Stimulated activated CD4-positive, alpha-beta T cell treated with anti-CD3 and anti-CD28 coated beads, Interleukin-4, amount 100 ng/mL, for 24 hours (primary cell): ENCODE measurements around the gene SLC4A1.

Experiments used
- DNase-seq: peaks from one replicate; pipeline ENCODE4 v3.0.0-alpha.2; 2020

SLC4A1 gene

GRCh38 chr17:44219616-44220212, 48.2 kb downstream of the SLC4A1 start, which contains the start of gene UBTF:
Gene UBTF (minus strand): TSS chr17:44219675. CDS start chr17:44218229, 1,446 bp downstream.
- peak; percentile 68 for DNase-seq

DNA sequence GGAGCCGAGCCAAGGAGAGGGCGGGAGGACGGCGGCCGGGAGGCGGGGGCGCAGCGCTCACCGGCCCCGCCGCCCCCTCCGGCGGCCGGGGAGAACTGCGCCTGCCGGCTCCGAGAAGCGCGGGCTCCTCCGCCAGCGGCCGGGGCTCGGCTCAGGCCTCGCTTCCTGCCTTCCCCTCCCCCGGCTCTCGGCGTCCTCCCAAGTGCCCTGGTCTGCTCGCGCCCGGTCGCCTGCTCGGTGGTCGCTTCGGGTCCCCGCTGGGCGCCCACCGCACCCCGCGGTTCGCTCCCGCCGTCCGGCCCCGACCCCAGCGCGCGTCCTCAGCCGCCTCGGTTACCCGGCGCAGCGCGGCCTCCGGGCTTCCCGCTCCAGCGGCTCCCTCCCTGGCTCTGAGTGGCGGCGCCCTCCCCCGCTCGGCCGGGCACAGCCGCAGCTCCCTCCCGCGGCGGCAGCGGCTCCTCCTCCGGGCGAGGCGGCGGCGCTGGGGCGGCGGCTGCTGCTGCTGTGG, 48.8 kb downstream of the SLC4A1 start:
- peak; percentile 68 for DNase-seq

GRCh38 chr17:44218344-44219107, 49.4 kb downstream of the SLC4A1 start:
- DNase-seq: peak; percentile 83

DNA sequence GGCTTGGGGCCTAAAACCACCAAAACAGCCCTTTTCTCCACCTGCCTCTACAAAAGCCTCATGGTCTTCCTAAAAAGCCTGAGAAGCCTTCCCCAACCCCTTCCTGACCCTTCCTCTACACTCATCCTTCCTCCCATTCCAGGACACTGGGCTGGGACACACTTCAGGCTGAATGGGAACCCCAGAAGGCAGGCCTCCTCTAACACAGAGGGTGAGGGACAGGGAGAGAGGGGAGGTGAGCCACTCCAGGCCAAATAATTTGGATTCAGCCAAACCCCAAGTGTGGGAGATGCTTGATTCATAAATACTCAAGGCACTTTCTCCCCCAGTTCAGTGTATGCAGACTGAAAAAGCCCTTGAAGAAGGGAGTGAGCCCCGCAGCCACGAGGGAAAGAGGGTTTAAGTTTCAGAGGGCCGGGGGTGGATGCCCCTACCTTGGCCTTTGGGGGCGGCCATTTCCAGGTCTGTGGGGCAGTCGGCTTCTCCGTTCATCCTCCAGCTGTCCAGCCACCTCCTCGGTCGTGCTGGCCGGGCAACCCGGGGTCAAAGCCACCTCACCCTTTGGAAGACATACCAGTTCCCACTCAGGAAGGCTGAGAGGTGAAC, 50.1 kb downstream of the SLC4A1 start:
- no peak for DNase-seq

- no peak for DNase-seq
Measured at GRCh38 chr17:44216694-44217093, 51.2 kb downstream of the SLC4A1 start.

GRCh38 chr17:44216173-44216572, 51.8 kb downstream of the SLC4A1 start:
- DNase-seq: no peak

- DNase-seq: no peak
Measured at GRCh38 chr17:44214896-44215295, 53.0 kb downstream of the SLC4A1 start.

GRCh38 chr17:44214230-44214494, 53.8 kb downstream of the SLC4A1 start:
- DNase-seq: no peak

GRCh38 chr17:44213403-44214229, 54.3 kb downstream of the SLC4A1 start:
- no peak for DNase-seq

- no peak for DNase-seq
Measured at GRCh38 chr17:44212507-44213402, 55.2 kb downstream of the SLC4A1 start.

DNA sequence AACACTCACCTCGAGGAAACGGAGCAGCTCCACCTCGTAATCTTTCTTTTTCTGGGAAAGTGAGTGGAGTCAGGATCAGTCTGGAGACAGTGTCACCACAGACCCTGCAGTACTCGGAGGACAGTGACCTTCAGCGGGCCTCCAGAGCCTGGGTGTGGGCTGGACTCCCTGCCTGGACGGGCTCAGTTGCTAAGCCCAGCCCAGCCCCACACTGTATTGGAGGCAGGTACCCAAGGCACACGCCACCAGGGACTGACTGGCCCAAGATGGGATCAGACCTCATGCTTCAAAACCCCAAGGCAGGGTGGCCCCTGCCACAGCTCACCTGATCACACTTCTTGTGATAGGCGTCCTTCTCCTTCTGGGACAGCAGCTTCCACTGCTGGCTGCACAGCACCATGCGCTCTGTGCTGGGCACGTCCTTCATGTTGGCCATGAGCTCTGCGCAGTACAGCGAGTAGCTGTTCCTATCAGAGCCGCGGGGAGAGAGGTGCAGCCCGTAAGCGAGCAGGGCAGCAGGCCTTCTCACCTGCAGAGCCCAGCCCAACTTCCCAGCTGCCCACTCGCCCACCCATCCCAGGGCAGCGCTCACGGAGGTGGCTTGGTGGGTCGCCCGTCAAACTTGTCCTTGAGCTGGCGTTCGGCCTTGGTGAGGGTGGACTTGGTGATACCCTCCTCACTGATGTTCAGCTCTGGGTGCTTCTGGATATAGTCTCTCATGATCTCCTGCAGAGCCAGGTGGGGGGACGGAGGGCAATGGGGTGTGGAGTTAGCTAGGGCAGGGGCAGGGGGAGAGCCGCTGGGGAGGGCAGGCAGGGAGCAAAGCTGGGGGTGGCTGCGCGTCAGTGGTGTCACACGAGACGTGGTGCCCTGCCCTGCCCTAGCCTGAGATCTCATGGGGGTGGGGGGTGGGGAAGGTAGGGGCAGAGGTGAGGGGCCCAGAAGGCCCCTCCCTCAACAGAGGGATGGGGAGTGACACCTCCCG, 56.4 kb downstream of the SLC4A1 start:
- no peak for DNase-seq

DNA sequence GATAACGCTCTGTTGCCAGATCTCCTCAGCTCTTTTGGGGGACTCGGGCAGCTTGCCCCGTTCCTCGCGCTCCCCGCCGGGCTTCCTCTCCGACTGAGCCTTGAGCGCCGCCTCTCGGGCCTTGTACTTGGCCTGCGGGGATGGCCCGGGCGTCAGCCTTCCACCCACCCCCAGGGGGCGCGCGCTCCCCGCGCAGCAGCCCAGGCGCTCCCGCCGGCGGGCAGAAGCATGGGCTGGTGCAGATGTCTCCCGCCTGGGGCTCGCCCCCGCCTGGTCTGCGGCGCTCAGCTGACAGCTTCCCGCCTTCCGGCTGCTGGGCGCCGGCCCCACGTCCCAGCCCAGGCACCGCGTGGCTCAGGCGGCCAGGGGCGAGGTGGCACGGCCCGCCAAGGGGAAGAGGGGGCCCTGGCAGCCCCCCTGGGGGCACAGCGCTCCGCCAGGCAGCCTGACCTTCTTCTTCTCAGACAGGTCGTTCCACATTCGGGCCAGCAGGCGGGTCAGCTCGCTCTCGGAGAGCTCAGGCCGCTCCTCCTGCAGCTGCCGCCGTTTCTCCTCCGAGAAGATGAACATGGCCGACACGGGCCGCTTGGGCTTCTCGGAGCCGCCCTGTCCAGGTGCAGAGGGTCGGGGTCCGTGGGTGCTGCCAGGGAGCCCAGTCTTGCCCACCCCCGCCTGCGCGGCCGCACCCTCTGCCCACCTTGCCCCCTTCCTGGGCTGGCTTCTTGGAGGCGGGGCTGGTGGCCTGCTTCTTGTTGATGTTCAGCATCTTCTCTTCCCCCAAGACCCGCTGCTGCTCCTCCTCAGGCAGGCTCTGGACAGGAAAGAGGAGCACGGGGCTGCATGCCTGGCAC, 57.4 kb downstream of the SLC4A1 start:
- peak; percentile 90 for DNase-seq

DNA sequence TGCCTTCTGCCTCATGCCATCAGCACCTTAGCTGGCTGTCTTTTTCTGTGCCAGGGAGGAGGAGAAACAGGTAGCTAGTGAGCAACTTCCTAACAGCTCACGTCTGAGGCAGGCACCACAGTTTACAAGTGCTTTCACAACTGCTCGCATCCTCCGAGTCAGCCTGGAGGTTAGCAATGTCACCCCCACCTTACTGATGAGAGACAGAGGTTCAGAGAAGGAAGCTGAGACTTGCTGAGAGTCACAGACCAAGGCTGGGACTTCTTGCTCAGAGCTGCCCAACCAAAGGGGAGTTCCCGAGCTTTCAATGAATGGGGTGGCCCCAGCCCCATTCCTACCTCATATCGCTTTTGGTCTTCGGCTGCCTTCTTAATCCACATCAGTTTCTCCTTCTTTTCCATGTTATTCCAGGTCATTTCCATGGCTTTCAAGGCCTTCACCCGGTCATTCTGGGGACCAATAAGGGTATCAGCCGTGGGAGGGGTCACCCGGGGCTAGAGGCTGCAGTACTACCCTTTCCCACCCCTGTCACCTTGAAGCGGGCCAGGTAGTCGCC, 58.1 kb downstream of the SLC4A1 start:
- DNase-seq: peak; percentile 65

GRCh38 chr17:44207743-44208142, 60.2 kb downstream of the SLC4A1 start:
- no peak for DNase-seq

DNA sequence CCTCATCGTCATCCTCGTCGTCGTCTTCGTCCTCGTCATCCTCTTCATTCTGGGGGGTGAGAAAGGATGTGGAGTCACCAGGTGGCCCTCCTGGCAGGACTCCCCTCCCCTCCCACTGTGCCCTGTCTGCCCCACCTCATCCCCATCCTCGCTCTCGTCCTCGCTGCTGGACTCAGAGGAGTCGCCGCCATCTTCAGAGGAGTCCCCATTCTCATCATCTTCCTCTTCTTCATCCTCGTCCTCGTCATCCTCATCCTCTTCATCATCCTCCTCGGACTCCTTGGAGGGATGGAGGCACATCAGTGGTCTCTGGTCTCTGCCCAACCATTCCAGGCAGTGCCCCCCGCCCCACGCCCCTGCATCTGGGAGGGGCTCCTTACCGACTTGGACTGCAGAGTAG, 60.6 kb downstream of the SLC4A1 start:
- DNase-seq: no peak

GRCh38 chr17:44206825-44207155, 61.1 kb downstream of the SLC4A1 start:
- DNase-seq: no peak

DNA sequence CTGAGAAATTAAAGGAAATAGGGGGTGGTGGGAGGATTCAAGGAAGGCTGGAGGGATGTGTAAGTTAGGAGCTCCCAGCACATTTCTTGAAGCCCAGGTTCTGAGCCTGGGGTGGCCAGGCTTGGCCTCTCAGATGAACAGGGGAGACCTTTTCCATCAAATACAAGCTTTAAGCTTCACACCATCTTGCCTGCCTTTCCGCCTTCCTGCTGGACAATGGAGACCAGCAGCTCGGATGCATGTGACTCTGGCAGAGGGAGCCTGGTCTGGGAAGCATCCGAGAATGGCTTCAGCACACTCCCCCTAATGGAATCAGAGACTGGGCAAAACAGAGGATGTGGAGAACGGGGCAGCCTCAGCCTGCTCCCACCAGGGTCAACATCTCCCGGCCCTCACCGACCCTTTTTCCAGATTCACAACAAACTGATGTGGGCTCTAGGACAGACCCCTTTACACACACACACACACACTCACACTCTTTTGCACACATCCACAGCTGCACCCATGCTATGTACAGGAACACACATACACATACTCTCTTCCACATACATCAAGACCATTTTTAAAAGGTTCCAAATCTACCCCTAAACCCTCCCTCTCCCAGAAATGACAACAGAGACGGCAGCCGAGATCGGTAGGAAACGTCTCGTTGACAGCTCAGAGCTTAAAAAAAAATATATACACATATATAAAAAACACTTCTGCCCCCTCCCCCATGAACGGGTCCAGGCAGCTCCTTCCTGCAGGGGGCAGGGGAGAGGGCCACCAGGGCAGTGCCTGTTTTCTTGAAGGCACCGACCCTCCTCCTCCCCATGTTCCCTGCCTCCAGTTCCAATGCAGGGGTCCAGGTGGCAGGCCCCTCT, 61.7 kb downstream of the SLC4A1 start:
- DNase-seq: no peak

DNA sequence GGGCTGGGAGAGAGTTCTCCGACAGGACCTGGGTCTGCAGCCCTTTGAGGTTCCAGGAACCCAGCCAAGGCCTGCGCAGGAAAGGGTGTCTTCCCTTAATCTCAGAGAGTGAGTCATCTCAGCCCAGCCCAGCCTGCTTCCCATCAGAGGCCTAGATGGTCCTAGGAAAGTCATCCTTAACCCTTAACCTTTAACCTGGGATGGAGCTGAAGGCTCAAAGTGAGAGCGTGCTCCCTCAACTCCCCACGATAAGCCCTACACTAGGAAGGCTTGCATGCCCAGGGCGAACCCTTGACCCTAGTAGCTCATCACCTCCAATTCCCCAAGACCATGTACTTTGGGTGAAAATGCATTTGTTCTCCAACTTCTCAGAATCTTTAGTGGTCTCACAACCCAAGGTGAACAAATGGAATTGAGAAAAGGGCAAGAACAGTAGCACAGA, 63.5 kb downstream of the SLC4A1 start:
- no peak for DNase-seq
